GM19324 (cell line): Measurements from ENCODE around the gene RASAL2.
"Not testable (repeated sequence)": the region's sequence is repeated elsewhere in the genome, so short reads cannot be mapped to it uniquely, and the experiment has no call there.

Source experiments
- ATAC-seq: cut with Tn5 transposase; IDR thresholded peaks from one replicate; pipeline ENCODE4 v1.9.1; 2021; ENCODE audit warnings: mild to moderate bottlenecking, moderate library complexity; ENCODE audit not compliant: unreplicated experiment, low FRiP score

Gene RASAL2

DNA sequence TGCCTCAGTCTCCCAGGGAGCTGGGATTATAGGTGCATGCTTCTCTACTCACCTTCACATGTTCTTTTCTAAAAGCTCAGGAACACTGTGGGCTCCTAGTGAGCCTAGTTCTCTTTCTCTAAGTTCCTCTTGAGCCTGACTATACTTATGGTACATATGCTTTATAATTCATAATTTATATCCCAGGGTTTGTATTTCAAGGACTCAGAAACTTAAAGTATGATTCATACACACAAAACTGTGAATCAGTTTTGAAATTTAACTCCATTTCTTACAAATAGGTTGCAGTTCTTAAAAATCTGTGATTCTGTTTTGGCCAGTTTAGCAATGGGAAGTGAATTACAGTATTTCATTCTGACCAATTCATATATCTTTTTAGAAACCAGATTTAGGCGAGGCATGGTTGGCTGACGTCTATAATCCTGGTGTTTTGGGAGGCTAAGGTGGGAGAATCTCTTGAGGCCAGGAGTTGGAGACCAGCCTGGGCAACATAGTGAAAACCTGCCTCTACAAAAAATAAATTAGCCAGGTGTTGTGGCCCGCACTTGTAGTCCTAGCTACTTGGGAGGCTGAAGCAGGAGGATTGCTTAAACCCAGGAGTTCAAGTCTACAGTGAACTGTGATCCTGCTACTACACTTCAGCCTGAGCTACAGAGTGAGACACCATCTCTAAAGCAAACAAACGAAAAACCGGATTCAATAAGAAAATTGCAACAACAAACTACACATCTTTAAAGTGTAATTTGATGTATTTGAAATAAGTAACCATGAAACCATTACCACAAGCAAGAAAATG is 15.6 kb downstream of the RASAL2 start:
- ATAC-seq: no peak

DNA sequence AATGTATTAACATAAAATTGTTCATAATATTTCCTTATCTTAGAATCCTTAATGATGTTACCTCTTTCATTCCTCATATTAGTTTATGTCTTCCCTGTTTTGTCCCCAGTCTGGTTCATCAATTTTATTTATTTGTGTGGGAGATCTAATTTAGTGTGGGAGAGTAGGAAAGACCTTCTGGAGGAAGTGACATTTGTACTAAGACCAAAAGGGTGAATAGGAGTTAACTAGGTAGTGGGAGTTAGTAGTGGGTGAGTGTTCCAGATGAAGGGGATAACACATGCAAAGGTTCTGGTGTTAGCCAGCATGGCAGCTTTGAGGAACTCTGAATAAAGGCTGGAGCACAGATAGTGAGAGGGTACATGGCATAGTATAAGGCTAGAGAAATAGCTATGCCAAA is 21.4 kb downstream of the RASAL2 start:
- no peak for ATAC-seq

DNA sequence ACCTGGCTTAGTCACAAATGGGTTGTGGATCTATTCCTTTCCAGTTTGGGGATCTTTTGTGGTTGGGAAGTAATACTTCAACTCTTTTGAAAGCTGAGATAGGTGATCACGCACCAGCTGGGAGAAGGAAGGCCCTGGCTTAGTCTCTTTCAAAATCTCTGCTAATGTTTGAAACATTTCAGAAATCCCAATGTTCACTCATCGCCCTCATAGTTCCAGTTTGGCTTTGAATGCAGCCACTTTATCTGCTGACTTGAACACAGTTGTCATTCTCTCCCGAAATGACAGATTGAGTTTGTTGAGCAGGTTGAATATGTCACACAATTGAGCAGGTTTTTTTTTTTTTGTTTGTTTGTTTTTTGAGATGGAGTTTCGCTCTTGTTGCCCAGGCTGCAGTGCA is 24.6 kb downstream of the RASAL2 start:
- no peak for ATAC-seq

DNA sequence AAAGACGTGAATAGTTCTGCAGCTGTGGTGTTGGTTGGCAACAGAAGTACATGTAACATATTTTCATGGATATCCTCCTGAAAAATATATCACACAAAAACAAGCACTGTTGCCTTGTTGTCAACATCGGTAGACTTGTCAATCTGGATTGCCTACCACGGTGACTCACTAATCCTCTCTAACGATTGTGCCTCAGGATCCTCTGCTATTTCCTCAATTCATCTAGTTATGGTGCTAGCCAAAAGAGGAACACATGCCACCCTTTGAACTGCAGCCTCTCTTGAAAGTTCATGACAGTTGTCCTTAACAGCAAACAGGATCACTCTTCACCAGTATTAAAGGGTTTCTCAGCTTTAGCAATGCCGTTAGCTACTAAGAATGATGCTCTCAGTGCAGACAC is 25.7 kb downstream of the RASAL2 start:
- ATAC-seq: no peak

DNA sequence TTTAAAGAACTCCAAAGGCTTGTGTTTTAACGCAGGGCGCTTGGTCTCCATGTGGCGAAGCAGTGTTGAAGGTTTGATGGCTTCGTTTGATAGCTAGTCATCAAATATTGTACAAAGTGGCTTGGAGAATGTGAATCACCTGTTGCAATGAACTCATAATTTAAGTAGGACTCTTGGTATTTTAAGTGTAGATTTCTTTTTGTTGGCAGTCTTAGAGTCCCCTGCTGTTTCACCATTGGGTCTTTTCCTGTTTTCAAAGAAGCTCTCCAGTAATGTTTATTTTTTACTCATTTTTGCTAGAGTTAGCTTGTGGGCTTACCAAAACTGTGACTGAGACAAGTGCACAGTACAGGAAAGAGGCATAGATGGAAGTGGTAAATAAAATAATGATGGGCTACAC is 26.2 kb downstream of the RASAL2 start:
- no peak for ATAC-seq

DNA sequence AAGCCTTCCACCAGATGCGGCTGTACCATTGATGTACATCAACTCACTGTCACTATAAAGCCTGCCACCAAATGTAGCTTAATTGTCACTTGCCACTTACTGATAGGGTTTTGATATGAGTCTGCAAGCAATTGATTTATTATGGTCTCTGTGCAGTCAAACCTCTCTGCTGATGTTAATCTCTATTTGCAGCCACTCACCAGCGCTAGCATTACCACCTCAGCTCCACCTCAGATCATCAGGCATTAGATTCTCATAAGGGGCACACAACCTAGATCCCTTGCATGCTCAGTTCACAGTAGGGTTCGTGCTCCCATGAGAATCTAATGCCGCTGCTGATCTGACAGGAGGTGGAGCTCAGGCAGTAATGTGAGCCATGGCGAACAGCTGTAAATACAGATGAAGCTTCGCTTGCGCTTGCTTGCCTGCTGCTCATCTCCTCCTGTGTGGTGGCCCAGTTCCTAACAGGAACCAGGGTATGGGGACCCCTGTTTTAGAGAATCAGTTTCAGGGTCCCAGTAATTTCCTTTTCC is 26.7 kb downstream of the RASAL2 start:
- not testable (repeated sequence) for ATAC-seq

DNA sequence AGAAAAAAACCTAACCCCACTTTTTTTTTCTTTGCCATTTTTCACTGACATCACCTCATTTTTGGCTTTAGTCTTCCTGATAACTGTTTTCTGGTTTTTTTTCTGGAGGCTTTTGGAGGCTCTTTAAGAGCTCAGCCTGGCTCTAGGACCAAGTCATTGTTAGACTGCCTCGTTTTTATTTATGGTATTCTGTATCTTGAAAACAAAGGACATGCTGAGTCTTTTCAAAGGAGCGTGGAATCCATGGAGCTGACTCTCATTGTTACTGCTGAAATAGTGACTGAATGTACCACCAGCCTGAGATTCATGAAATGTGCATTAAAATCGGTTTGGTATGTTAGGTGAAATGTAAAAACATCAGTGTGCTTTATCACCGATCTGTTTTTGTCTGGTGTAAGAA is 28.0 kb downstream of the RASAL2 start:
- ATAC-seq: no peak

DNA sequence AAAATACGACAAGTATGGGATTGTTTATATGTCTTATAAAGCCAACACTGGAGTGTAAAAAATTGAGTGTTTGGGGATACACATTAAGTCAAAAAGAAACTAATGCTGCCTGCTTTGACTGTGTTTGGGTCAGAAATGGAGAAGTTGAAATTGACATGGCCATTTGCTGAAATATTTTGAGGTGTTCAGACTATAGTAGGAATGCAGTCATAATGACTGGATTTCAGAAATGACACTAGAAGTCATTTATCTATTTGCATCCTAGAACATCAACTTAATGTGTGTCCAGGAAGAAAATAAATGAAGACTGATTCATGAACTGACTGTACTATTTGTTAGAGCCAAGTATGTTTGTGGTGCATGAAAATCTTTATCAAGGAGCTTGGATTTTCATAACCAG is 28.4 kb downstream of the RASAL2 start:
- no peak for ATAC-seq

DNA sequence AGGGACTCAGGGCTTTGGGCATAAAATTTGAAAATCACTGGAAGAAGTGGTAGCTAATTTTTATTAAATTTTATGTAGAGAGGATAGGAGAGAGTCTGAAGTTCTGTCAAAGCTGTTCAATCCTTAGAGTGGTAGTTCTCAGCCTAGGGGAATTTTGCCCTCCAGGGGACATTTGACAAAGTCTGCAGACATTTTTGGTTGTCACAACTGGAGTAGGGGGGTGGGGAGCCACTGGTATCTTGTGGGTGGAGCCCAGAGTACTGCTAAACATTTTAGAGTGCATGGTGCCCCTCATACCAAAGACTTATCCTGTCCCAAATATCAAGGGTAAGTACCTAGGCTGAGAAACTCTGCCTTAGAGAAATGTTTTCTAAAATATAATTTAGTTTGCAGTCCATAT is 30.2 kb downstream of the RASAL2 start:
- no peak for ATAC-seq

DNA sequence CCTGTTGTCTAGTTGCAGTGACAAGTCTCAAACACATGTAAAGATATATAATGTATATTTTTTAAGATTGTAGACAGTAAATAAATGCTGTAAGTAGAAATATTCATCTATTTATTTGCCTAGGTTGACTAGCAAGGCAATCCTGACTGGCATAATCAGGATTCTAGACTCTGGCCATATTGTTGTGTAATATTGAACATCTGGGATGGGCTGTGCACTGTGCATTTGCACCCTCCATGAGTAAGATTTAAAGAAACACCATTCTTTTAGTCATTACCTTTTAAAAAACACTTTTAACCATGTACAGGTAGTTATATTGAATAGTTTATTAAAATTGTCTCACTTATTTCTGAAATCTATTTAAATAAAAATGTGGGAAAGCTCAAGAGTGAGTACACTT is 32.4 kb downstream of the RASAL2 start:
- ATAC-seq: no peak

DNA sequence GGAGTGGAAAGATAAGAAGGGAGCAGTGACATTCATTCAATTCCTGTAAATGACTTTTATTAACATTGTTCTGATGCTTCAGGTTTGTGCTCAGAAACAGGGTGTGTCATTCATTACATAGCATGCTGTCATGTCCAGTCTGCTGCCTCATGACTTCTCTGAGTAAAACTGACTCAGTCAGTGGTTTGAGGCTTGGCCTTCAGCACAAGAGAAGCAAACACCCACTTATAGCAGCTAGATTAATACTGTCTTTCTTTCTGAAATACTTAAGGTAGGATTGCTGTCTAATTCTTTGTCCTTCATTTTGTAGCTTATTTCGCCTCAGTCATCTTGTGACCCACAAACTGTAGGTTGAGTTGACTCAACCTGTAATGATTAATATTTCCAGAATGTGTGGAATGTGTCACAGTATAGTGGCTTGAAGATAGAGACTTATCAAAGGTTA is 32.9 kb downstream of the RASAL2 start:
- ATAC-seq: no peak

DNA sequence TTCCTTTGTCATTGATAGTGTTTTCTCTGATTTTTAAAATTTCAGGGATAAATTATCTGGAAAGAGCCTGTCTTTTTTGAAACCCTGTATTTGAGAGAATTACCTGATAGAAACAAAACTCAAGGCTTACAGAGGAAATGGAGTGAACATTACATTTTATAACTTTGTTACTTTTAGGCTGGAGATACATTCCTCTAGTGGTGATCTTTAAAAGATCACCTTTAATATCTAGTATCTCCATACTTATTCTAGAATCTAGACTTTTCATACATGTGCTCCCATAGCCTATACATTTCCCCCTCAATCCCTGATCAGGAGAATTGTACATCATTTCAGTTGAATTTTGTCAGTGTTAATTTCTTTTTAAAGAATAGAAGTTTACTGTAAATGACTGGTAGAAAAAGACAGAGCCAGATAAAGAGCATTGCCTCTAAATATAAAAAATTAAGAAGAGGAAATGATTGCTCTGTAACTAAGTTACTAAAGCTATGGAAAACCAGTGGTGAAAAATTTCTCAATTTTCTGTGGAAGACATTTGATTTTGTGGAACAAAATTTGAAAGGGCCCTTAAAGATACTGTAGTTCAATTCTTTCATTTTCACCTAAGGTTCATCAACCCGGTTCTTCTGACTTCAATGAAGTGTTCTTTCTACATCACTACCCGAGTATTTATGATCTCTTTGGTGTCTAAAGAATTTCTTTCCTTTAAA is 33.7 kb downstream of the RASAL2 start:
- ATAC-seq: no peak

DNA sequence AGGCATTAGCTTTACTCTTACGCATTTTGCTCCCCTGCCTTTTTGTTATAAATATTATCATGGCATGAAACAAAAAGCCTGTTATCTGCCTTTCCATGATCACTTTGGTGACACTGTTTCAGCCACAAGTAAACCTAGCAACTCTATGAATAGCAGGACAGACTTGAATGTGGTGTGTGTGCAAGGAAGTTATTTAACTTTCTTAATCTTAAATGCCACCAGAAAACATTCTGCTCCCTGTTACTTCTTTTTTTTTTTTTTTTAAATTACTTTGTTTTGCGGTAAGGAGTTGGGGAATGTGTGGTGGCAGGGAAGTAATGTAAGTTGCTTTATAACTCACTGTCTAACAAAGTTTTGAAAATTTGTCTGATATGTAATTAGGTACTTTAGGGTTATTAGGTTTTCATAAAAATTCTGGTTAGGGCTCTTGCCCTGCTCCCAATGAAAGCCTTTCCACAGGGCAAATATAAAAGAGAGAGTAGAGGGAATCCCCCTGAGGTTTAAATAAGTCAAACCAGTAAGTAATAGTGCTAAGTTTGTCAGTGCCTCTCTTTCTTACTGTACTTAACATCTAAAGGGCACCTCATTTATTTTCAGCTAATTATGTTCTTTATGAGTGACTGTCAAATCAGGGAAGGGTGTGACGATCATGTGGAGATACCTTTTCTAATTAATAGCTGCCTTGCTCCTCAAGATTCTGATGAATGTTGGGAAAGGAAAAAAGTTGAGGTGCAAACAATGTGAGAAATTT is 39.5 kb downstream of the RASAL2 start:
- no peak for ATAC-seq

DNA sequence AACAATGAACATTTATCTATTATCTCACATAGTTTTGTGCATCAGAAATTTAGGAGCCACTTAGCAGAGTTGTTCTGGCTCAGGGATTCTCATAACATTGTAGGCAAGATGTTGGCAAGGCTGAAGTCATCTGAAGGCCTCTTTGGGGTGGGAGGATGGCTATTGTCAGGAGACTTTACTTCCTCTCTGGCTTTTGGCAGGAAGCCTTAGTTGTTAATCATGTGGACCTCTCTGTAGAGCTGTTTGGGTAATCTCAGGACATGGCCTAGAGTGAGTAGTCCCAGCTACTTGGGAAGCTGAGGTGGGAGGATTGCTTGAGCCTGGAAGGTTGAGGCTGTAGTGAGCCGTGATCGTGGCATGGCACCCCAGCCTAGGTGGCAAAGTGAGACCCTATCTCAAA is 40.2 kb downstream of the RASAL2 start:
- ATAC-seq: no peak

DNA sequence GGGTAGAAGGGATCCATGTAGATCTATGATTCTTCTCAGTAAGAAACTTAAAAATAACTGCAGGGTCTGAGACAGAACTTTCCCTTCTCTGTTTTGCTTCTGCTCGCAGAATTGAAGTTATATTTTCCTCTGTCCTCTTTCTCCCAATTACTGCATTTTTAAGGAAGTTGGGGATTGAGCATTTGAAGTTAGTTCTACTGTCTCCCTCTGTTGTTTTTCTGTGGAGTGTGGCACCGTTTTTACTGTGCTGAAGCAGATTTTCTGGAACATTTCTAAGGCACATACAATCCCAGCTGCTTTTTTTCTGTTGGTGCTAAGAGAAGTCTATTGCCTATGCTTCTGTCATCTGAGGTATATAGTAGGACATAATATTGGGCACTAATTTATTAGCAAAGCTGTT is 43.3 kb downstream of the RASAL2 start:
- no peak for ATAC-seq

DNA sequence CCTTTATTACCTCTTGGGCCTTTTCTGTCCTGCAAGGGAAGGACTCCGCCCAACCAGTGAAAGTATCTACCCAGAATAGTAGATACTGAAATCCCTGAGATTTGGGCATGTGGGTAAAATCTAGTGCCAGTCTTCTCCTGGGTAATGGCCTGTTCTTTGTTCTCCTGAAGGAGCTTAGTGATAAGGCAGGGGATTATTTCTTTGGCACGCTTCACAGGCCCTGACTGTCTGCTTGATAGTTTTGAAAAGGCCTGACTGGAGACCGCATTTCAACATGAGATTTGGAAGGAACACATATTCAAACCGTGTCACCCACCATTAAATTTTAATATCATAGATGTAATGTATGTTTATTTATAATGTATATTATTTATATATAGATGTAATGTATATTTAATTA is 48.9 kb downstream of the RASAL2 start:
- ATAC-seq: no peak

DNA sequence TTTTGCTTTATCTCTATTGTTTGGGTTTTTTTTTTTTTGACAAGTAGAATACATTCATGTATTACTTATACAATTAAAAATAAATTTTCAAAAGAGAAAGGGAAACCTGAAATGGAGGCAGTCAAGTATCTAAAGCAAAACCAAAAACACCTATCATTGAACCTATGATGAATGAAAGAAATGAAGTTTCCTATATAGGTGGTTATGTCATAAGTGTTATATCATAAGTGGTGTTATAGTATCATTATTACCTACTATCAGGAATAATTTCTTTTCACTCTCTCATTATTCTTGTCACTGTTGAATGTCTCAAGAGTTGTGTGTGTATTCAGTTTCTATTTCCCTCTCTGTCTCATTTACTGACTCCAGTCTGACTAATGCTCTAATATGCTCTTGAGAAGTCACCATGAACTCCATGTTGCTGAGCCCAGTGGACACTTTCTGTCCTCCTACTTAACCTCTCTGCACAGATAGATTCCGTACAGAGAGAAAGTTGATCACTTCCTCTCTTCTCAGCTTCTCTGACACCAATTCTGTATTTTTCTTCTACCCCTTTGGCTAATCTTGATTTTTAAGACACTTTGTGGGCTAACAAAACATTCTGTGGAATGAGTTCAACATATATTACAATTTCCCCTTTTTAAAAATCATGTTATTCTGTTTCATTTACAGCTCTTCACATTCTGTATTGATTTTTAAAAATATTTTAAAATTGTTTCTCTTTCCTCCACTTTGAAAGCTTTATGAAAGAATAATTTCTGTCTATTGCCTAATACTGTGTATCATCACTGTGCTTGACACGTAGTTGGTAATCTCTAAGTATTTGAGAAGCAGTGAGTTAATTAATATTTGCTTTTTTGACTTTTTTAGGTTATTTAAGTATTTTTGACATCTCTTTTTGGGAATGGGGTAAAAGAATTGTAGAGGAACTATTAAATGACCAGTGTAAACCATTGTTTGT is 50.1 kb downstream of the RASAL2 start:
- no peak for ATAC-seq

DNA sequence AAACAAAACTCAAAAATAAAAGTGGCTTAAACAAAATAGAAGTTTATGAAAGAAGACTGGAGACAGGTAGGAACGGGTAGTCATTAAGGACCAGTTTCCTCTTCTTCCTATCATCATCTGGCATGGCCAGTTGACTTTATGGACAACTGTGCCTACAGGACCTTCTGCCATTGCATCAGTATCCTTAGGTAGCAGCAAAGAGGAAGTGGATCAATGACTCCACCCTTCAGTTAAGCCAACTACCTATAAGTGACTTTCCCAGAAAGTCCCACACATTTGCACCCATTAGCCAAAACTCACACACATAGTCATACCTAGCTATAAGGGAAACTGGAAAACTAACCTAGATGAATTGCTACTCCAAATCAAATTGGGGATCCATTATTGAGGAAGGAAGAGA is 51.7 kb downstream of the RASAL2 start:
- ATAC-seq: no peak

DNA sequence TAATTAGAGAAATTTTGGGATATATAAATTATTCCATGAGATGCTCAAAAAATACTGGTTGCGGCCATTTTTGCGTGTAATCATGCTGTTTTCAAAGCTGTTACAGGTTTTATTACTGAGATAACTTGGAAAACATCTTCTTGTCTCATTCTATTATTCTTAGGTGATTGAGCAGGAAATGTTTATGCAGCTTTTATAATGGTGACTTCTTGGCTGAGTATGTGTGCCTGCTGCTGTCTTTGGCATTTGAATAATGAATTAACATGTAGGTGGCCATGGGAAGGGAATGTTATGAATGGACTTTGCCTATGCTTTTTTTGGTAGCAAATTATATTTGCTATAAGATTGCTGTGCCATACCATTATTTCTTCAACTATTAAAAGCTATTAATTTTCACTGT is 52.5 kb downstream of the RASAL2 start:
- no peak for ATAC-seq

DNA sequence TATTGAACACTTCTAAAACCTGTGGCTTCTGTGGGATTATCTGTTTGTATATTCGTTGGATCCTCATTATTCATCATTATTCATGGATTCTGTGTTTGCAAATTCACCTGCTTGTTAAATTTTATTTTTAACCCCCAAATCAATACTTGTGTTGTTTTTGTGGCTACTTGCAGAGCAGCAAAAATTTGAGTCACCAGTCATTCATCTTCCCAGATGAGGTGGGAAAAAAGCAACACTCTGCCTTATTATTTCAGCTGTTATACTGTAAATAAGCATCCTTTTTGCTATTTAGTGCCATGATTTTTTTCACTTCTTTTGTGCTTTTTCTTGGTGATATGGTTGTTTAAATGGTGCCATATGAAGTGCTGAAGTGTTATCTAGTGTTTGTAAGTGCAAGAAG is 56.7 kb downstream of the RASAL2 start:
- ATAC-seq: no peak
